Hematopoietic multipotent progenitor cell treated with erythropoietin and hydrocortisone succinate and interleukin-3 and kit ligand, for 17 days (in vitro differentiated cells): Measurements from ENCODE around the gene YWHAE.
"Not testable (repeated sequence)": the region's sequence is repeated elsewhere in the genome, so short reads cannot be mapped to it uniquely, and the experiment has no call there.

Source experiments
- DNase-seq: peaks from one replicate; pipeline ENCODE4 v3.0.0-alpha.2; 2015; ENCODE audit warnings: low spot score

Gene YWHAE

DNA sequence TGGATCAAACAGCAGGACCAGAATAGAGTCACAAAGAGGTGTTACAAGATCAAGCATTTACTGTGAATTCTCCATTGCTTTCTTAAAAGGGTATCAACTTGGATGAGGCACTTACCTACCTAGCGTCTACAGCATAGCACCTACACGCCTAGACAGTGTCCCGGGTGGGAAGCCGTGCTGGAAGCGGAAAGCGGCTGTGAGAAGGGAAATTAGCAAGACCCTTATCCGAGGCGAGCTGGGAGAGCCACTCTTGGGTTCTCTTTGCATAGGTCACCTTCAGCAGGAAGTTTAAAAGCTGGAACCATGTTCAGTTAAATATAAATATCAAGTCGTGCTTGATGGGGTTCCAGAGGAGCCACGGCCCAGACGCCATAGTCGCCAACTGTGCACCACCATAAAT lies 74.3 kb downstream of the YWHAE start:
- no peak for DNase-seq

DNA sequence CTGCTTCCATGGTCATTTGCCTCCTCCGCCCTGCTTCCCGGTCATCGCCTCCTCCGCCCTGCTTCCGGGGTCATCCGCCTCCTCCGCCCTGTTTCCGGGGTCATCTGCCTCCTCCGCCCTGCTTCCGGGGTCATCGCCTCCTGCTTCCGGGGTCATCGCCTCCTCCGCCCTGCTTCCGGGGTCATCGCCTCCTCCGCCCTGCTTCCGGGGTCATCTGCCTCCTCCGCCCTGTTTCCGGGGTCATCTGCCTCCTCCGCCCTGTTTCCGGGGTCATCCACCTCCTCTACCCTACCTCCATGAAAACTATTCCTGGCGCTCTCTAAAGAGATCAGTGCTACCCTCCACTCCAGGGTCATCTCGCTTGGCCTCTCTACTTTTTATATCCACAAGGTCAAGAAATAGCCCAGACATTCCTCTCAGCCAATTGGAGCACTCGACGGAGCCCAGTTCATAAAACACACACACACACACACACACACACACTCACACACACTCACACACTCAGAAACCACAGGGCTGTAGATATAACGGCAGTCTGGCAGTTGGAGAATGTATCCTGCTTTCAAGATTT lies 75.7 kb downstream of the YWHAE start:
- DNase-seq = no peak

DNA sequence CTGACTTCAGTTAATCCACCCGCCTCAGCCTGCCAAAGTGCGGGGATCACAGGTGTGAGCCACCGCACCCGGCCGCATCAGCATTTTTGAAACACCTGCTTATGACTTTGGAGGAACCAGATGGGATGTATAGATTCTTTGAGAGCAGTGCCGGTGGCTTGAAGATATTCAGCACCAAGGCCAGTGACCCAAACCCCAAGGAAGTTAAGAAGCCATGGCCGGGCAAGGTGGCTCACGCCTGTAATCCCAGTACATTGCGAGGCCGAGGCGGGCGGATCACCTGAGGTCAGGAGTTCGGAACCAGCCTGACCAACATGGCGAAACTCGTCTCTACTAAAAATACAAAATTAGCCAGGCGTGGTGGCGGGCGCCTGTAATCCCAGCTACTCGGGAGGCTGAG lies 76.7 kb downstream of the YWHAE start:
- no peak for DNase-seq

DNA sequence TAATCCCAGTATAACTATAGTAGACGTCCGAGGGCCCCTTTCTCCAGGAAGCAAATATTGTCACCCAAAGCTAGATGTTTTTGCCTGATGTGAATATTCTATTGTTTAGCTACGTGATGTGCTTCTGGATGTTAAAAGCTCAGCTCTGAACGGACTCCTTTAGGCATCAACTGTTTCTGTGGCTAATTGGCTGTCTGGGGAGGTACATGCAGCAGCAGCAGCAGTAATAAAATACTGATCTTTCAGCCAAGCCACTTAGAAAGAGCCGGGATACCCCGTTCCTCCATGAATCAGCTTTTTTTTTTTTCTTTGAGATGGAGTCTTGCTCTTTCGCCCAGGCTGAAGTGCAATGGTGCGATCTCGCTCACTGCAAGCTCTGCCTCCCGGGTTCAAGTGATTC lies 77.5 kb downstream of the YWHAE start:
- no peak for DNase-seq

DNA sequence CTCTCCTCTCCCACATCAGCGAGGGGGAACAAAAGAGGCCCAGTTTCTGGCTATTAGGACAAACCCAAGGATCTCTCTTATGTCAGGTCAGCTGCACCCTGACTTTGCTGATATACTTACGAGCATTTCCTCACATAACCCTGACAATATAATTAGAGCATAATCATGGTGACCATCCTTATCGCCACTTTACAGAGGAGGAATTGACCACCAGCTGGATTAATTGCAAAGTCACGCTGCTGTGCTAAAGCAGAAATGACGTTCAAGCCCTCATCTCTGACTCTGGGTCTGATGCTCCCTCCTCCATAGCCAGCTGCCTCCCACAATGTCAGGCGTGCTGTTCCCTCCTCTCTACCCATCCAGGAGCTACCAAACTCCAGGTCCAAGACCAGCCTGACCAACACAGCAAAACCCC lies 78.0 kb downstream of the YWHAE start:
- peak; percentile 21 for DNase-seq

DNA sequence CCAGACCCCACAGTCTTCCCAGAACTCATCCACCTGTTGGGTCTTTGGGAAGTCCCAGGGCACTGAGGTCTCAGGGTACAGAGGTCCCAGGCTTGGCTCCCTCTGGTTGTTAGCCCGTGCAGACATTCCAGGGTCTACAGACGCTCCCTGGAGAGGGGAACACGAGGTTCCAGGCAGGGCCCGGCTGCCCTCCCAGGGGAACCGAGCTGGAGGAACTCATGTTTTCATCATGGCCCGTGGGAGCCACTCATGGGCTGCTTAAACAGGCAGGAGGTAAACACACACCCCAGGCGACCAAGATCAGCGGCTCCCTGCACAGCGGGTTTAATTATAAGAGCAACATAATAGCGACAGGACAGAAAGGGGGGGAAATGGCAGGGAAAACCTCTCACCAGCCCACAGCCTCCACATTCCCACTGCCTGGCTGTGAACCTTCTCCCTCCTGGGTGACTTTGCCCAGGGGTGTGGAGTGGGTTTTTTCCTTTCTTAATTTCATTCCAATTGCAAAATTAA lies 84.1 kb downstream of the YWHAE start:
- no peak for DNase-seq

DNA sequence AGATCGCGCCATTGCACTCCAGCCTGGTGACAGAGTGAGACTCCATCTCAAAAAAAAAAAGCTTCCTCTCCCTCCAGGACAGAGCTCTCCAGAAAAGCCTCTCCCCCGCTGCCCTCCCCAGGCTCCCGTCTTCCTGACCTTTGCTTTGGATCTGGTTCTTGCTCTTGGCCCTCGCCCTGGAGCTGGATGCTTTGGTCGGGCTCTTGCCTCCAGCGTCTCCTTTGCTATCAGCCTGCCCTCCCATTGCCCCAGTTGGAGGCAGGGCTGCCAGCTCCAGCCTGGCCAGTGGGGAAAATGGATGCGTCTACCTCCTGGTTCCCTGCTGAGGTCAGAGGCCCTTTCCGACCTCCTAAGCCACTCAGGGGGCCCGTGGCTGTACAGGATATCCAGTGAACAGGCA lies 84.6 kb downstream of the YWHAE start:
- no peak for DNase-seq

DNA sequence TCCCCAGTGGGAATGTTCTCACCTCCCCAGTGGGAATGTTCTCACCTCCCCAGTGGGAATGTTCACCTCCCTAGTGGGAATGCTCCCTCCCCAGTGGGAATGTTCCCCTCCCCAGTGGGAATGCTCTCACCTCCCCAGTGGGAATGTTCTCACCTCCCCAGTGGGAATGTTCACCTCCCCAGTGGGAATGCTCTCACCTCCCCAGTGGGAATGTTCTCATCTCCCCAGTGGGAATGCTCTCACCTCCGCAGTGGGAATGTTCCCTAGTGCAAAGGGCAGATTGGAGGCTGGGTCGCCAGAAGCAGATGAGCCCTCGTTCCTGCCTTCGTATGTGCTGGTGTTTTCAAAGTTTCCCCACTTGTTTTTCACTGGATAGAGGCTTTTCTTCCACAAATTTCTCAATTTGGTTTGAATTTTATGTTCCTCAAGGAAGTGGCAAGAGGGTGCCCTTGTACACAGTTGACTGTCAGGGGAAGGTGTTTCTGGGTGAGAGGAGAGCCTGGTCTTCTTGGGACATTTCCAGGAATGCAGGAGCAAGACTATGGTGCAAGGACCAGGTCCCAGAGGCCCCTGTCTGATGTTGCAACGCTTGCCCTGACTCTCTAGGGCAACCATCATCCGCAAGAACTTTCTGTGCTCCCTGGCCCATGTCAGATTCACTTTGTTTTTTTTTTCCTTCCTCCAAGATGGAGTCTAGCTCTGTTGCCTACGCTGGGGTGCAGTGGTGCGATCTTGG lies 86.6 kb downstream of the YWHAE start:
- no peak for DNase-seq

DNA sequence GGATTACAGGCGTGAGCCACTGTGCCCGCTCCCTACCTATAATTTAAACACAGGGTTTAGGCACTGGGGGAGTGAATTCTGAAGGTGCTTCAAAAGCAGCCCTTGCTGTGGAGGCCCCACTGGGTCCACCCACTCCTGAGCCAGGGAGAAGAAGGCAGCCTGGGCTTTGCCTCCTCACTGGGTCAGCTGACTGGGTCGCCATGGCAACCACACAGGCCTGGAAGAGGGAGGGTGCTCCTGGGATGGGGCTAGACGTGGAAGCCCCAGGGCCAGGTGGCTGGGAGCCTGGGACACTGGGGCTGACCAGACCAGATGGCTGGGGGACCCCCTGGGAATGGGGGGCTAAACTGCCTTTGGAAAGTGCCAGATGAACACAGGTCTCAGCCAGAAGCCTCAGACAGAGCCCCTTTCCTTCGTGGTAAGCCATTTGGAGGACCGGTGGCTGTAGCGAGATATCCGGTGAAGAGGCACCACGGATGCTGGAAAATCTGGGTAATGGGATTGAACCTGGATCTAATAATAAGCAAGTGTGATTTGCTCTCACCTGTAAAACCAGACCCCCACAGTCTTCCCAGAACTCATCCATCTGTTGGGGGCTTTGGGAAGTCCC lies 87.7 kb downstream of the YWHAE start:
- DNase-seq = no peak

DNA sequence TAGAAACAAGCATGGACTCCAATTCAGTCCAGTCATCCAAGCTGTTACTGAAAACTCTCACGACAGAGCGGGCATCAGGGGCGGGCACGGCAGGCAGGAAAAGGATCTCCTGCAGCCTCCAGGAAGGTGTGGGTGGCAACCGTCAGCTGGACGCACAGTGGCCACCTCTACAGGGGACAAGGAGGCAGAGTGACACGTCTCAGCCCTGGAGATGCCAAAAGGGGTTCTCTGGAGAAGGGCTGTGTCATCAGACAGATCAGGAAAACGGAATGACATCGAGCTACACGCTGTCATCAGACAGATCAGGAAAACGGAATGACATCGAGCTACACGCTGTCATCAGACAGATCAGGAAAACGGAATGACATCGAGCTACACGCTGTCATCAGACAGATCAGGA lies 92.2 kb downstream of the YWHAE start:
- DNase-seq = not testable (repeated sequence)

DNA sequence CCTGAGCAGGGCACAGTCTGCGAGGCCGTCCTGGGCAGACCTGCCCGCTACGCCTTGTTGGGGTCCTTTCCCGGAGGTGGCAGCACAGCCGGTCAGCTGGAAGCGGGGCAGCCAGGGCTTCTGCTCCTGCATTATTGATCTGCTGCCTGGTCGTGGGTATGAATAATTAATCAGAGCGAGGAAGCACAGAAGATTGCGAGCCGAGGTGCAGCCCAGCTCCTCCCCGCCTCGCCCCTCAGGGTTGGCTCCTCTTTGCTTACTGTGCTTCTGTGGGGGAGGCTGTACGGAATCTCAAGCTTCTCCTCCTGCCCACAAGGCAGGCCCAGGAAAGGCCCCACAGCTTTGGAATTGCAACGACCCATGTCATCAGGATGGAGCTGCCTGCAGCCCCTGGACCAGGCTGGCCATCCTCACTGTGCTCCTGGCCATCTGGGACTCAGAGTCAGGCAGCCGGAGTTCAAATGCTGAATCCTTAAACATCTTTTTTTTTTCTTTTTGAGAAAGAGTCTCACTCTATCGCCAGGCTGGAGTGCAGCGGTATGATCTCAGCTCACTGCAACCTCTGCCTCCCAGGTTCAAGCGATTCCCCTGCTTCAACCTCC lies 95.0 kb downstream of the YWHAE start:
- no peak for DNase-seq

DNA sequence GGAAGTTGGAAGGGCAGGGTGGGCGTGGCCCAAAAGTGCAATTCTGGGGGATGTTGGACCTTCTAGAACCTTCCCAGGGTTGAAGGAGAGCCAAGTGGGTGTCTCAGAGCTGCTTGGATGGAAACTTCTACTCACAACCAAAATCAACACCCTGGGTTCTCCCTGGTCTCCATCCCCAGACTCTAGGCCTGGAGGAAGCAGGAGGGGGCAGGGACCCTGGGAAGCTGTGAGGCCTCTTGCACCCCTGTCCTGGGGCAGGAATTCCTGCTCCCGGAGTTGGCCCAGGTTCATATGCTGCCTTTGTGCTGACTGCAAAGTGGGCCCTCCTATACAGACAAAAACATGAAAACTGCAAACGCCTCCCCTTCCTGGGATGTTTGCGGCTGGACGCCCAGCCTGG lies 95.5 kb downstream of the YWHAE start:
- DNase-seq = no peak

DNA sequence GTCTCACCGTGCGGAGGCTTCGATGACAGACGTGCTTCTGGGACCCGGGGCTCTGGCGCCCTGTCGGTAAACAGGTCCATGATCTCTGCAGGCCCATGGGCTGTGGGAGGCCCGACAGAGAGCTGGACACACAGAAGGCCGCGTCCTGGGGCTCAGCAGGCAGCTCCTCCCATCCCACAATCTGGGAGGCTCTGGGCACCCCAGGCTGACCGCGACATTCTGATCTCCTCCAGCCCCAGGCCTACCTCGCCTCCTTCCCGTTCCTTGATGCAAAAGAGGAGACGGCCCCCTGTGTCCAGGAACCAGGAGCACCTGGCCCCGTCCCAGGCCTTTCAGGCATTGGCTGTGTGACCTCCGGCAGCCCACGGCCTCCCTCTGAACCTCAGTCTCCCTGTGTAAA lies 97.3 kb downstream of the YWHAE start:
- DNase-seq = no peak

DNA sequence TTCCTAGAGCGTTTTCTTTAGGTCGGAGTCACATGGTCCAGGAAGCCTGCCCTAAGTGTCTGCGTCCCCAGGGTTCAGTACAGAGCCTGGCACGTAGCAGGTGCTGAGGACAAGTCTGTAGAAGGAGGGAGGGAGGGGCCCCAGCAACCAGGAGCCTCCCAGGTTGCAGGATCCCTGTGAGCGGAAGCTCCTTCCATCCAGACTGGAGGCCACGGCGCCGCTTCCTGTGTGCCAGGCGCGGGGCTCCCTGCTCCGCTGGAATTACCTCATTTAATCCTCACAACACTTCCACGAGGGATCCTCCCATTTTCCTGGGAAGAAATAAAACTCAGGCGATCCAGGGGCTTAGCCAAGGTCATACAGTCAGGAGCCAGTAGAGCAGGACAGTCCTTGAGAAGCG lies 98.5 kb downstream of the YWHAE start:
- no peak for DNase-seq

DNA sequence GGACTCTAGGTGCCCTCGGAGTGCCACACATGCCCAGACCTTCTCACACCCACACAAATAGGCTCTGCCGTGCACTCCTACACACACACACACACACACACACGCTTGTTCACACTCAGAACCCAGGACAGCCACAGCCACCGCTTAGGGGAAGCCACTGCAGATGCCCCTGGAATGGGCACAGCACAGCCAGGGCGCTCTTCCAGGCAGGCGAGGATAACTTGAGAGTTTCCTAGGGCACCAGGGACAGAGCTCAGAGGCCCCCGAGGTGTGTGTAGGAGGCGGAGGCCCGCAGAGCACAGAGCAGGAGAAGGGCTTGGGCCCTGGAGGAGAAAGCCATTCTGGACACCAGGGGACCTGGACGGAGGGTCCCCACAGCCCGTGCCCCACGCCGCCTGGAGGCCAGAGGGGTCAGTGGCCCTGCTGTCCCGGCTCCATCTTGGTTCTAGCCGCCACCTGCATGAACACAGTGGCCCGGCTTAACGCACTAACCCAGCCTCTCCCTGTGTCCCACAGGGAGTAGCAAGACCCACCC lies 99.6 kb downstream of the YWHAE start:
- DNase-seq = no peak

DNA sequence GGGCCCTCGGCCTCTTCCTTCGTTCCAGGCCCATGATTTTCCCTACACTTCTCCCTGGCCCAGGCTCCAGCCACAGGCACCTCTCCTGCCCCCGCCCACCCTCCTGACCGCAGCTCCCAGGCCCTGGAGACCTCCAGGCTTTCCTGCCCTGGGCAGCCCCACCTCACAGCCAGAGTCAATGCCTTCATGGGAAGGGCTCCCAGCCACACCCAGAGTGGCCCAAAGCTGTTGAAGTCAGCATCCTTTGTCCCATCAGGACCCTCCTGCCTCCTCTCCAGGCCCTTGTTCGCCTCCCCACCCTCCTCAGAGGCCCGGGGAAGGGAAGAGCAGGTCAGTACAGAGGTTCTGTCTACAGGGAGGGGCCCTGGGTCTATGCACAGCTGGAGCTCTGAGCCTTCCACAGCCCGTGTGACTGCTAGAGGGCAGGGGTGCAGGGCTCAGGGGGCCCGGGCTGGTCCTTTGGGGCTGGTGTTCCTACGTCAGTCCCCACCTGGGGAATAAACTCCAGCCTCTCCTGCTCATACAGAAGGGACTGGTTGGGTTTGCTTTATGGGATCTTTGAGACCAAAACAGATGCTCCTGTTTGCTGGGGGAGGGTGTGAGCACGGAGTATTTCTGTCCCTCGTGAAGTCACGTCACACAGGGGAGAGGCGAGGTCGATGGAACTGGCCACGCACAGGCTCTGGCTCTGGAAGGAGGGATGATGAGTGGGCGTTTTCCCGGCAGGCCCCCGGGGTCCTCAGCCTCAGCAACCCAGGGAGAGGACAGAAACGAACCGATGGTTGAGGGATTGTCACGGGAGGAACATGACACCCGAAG lies 100.3 kb downstream of the YWHAE start:
- DNase-seq = no peak

DNA sequence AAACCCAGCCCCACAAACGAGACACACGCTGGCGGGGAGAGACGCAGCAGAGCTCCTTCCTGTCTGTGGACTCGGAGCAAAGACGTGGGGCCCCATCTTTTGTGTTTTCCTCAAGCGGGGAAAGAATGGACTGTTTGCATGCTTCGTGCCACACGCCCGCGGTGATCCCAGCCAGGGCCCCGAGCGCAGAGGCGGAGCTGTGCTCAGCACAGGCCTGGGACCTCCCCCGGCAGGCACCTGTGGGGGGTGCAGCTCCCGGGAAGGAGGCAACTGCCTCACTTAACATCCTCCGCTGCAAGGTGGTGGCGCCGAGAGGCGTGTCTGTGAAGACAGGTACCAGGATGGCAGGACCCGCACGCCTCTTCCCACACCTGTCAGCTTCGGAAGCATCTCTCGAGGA lies 101.4 kb downstream of the YWHAE start:
- DNase-seq = no peak
